IMR-90 (cell line): ENCODE results near the gene RERE. TPM values are rescaled to one million over a fixed set of nuclear protein-coding genes. Genes with fewer than 3 reads are reported as not detected.
A peak's percentile ranks its signal among the peaks of the same experiment; 100 is the strongest.

ENCODE experiments used
- ATAC-seq: fragments of 200-7000 bp; cut with Tn5 transposase; 2 replicates; pipeline ENCODE4 v1.9.1; 2020; ENCODE audit warnings: low read depth, mild to moderate bottlenecking, moderate library complexity
- BruUV-seq: library from RNA; stranded (reverse); fragments of 400-500 nt; replicated peaks from 2 replicates; lab custom pipeline; 2021; lab: Mats Ljungman, UMichigan
- CTCF ChIA-PET: fragments of 300-600 bp; formaldehyde crosslinking; extraction: SDS; loops from one replicate; lab custom pipeline; 2021; ENCODE audit warnings: antibody characterized with exemption; lab: Yijun Ruan, JAX
- POLR2A ChIA-PET: fragments of 300-600 bp; sonication (Branson Sonifier 250); formaldehyde crosslinking; loops from one replicate; lab custom pipeline; 2022; ENCODE audit warnings: antibody characterized with exemption; ENCODE audit not compliant: unreplicated experiment; lab: Charles Lee
- DNase-seq: peaks from one replicate; pipeline ENCODE4 v3.0.0; 2013
- H2AFZ ChIP-seq: replicated peaks from 2 replicates; pipeline ENCODE3; 2013; ENCODE audit warnings: low read length, mild to moderate bottlenecking; ENCODE audit not compliant: poor library complexity
- H2AK5ac ChIP-seq: 2 replicates; pipeline ENCODE4 v1.6.1; 2013; ENCODE audit warnings: low read depth, low read length, inconsistent platforms
- H2AK9ac ChIP-seq: replicated peaks from 2 replicates; pipeline ENCODE3; 2013; ENCODE audit warnings: mild to moderate bottlenecking, low read depth, low read length, moderate library complexity; ENCODE audit not compliant: poor library complexity
- H2BK120ac ChIP-seq: 2 replicates; pipeline ENCODE4 v1.6.1; 2013; ENCODE audit warnings: low read depth, low read length, inconsistent platforms
- H2BK15ac ChIP-seq: 3 replicates; pipeline ENCODE4 v1.6.1; 2013; ENCODE audit warnings: low read depth, low read length, inconsistent platforms
- H2BK20ac ChIP-seq: 2 replicates; pipeline ENCODE4 v1.6.1; 2013; ENCODE audit warnings: low read depth, mild to moderate bottlenecking, inconsistent platforms, low read length, moderate library complexity
- H2BK5ac ChIP-seq: 2 replicates; pipeline ENCODE4 v1.6.1; 2013; ENCODE audit warnings: mild to moderate bottlenecking, low read depth, low read length, inconsistent platforms; ENCODE audit not compliant: poor library complexity, severe bottlenecking
- H3K14ac ChIP-seq: replicated peaks from 2 replicates; pipeline ENCODE4 v1.6.1; 2013; ENCODE audit warnings: low read depth, low read length, inconsistent platforms
- H3K18ac ChIP-seq: 2 replicates; pipeline ENCODE4 v1.6.1; 2013; ENCODE audit warnings: low read depth, low read length, control low read depth
- H3K23ac ChIP-seq: 2 replicates; pipeline ENCODE4 v1.6.1; 2013; ENCODE audit warnings: low read depth, low read length, inconsistent platforms
- H3K27ac ChIP-seq: 2 replicates; pipeline ENCODE4 v1.5.1; 2013; ENCODE audit warnings: mild to moderate bottlenecking, control low read depth, low read length; ENCODE audit not compliant: insufficient read depth
- H3K27me3 ChIP-seq: 2 replicates; pipeline ENCODE4 v1.6.1; 2013; ENCODE audit warnings: low read length; ENCODE audit not compliant: control insufficient read depth, insufficient read depth
- H3K36me3 ChIP-seq: 2 replicates; pipeline ENCODE4 v1.6.1; 2013; ENCODE audit warnings: low read length, mixed read lengths; ENCODE audit not compliant: control insufficient read depth, insufficient read depth
- H3K4ac ChIP-seq: 2 replicates; pipeline ENCODE4 v1.6.1; 2013; ENCODE audit warnings: low read depth, low read length, inconsistent platforms
- H3K4me1 ChIP-seq: 2 replicates; pipeline ENCODE4 v1.6.1; 2013; ENCODE audit warnings: low read length, mixed read lengths; ENCODE audit not compliant: control insufficient read depth, insufficient read depth
- H3K4me2 ChIP-seq: 2 replicates; pipeline ENCODE4 v1.6.1; 2013; ENCODE audit warnings: low read depth, mild to moderate bottlenecking, control low read depth, low read length, moderate library complexity
- H3K4me3 ChIP-seq: 2 replicates; pipeline ENCODE4 v1.5.1; 2013; ENCODE audit warnings: low read depth, mild to moderate bottlenecking, control low read depth, low read length, moderate library complexity; ENCODE audit not compliant: insufficient read depth
- H3K56ac ChIP-seq: 2 replicates; pipeline ENCODE4 v1.6.1; 2013; ENCODE audit warnings: low read length, inconsistent platforms; ENCODE audit not compliant: insufficient read depth; ENCODE audit errors: extremely low read depth
- H3K79me1 ChIP-seq, 2 experiments: 2 replicates each; pipeline ENCODE4 v1.6.1; 2013; ENCODE audit warnings: low read length in 2 of 2, inconsistent platforms in 1 of 2, low read depth in 1 of 2
- H3K9ac ChIP-seq: 2 replicates; pipeline ENCODE4 v1.6.1; 2013; ENCODE audit warnings: low read depth, low read length, control low read depth
- H3K9me1 ChIP-seq: 2 replicates; pipeline ENCODE4 v1.6.1; 2013; ENCODE audit warnings: low read length, inconsistent platforms; ENCODE audit not compliant: insufficient read depth
- H3K9me3 ChIP-seq: 2 replicates; pipeline ENCODE4 v1.6.1; 2013; ENCODE audit warnings: low read length; ENCODE audit not compliant: control insufficient read depth, insufficient read depth
- H4K20me1 ChIP-seq: 2 replicates; pipeline ENCODE4 v1.6.1; 2013; ENCODE audit warnings: low read length, inconsistent platforms; ENCODE audit not compliant: insufficient read depth
- H4K5ac ChIP-seq: 2 replicates; pipeline ENCODE4 v1.6.1; 2013; ENCODE audit warnings: mild to moderate bottlenecking, low read depth, low read length, control low read depth
- H4K8ac ChIP-seq, 2 experiments: 2 replicates each; pipeline ENCODE4 v1.6.1; 2013; ENCODE audit warnings: low read depth in 2 of 2, low read length in 2 of 2, control low read depth in 1 of 2, inconsistent platforms in 1 of 2
- H4K91ac ChIP-seq: 2 replicates; pipeline ENCODE4 v1.6.1; 2013; ENCODE audit warnings: low read depth, low read length, inconsistent platforms; ENCODE audit not compliant: insufficient read depth
- MAZ ChIP-seq: IDR thresholded peaks from 2 replicates; pipeline ENCODE4 v1.6.1; 2012; ENCODE audit warnings: low read depth, mild to moderate bottlenecking, low read length, improper control_type of control experiment, moderate library complexity, borderline replicate concordance
- POLR2A ChIP-seq: IDR thresholded peaks from 2 replicates; pipeline ENCODE4 v1.6.1; 2012; ENCODE audit warnings: mild to moderate bottlenecking, low read depth, low read length
- RCOR1 ChIP-seq: IDR thresholded peaks from 2 replicates; pipeline ENCODE4 v1.6.1; 2012; ENCODE audit warnings: mild to moderate bottlenecking, low read length, improper control_type of control experiment; ENCODE audit not compliant: insufficient replicate concordance
- SMC3 ChIP-seq: fragments of 150-350 bp; IDR thresholded peaks from 2 replicates; pipeline ENCODE4 v1.6.1; 2016; ENCODE audit warnings: low read depth, mild to moderate bottlenecking, antibody characterized with exemption, low read length, moderate library complexity
- WGBS, 2 experiments: methylation state at CpG; one replicate each; pipeline versions ENCODE4 v1.1.5 to v1.1.7; 2013; ENCODE audit warnings: missing lambda C conversion rate in 2 of 2; ENCODE audit not compliant: insufficient read length in 1 of 2; ENCODE audit errors: extremely low coverage in 2 of 2; 5-methylcytosine and 5-hydroxymethylcytosine counted together
- dilution Hi-C: fragments of 300-500 bp; cut with HindIII; formaldehyde crosslinking; loops from one replicate; pipeline ENCODE4 v1.14.3; 2018; ENCODE audit warnings: low sequenced_read_pairs; ENCODE audit not compliant: unreplicated experiment
- in situ Hi-C: fragments of 300-500 bp; cut with MboI; formaldehyde crosslinking; loops from 3 replicates; pipeline ENCODE4 v1.14.3; 2019; ENCODE audit warnings: low sequenced_read_pairs, inconsistent platforms, mixed read lengths
- intact Hi-C: fragments of 100-400 bp; cut with micrococcal nuclease; formaldehyde crosslinking; loops from 2 replicates; pipeline ENCODE4 v1.10.0; 2022
- polyA plus RNA-seq, 3 experiments: library from polyadenylated mRNA; depleted of rRNA; stranded (reverse); fragments of >200 nt; gene quantifications; 2 replicates each; pipeline ENCODE4 v1.2.3, GENCODE V29; 2012; ENCODE audit warnings: low replicate concordance in 1 of 3
- total RNA-seq: library from RNA; depleted of rRNA; stranded (reverse); fragments of >200 nt; gene quantifications from 2 replicates; pipeline ENCODE4 v1.2.3, GENCODE V29; 2012
- TF ChIP-seq, protein P1 (sequence below): fragments of 150-350 bp; IDR thresholded peaks from 2 replicates; pipeline ENCODE4 v1.6.1; 2017; ENCODE audit warnings: mild to moderate bottlenecking, antibody characterized with exemption, low read length, low read depth
- TF ChIP-seq, protein P2 (sequence below): fragments of 150-350 bp; IDR thresholded peaks from 2 replicates; pipeline ENCODE4 v1.6.1; 2016; ENCODE audit warnings: low read depth, mild to moderate bottlenecking, low read length, moderate library complexity, borderline replicate concordance

Gene RERE
- total and polyA plus RNA-seq, 2 of the 4 experiments (the other 2 are of a cell fraction): 11.5 to 25.1 TPM

DNA sequence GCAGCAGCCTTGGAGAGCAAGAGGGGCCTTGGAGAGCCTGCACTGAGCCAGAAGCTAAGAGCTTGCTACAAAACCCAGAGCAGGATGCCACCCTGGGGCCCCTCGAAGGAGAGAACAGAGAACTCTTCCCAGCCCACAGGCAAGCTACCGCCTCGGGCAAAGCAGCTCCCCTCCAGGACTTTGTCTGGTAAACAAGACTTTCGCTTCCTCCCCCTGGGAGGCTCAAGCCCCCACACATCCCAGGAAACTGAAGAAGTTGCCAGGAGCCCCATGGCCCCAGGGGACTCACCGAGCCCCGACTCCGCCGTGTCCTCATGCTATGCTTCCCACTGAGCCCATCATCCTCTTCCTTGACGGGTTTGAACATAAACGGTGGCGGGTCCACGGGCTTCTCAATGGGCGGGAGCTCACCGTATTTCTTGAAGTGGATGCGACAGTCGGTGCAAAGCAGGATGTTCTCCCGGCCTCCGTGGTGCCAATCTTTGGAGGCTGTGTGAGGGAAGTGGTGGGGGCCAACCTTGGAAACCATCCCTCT, 453.6 kb downstream of the RERE start:
- Histone ChIP-seq H3K4ac (peak overlapping the region; percentile 29; the same call in 1 of the 2 replicates), H2AK5ac (no peak overlapping the region), H3K23ac (no peak overlapping the region; the same call in 1 of the 2 replicates), H4K20me1 (peaks cover 65% of the 10 kb centered on the region), H3K4me3 (no peak overlapping the region), H4K91ac (no peak overlapping the region), H3K18ac (no peak overlapping the region), H2BK15ac (no peak overlapping the region), H3K9me3 (no peaks in the 10 kb centered on the region), H3K56ac (no peak overlapping the region), H3K79me1 (peaks cover 50 to 78% of the 10 kb centered on the region in 2 experiments), H2AK9ac (no peak overlapping the region), H2BK120ac (no peak overlapping the region), H3K36me3 (peaks cover 82% of the 10 kb centered on the region), H3K9ac (no peak overlapping the region), H3K14ac (no peak overlapping the region), H3K4me1 (peaks cover 18% of the 10 kb centered on the region), H3K9me1 (peaks cover 31% of the 10 kb centered on the region), H2BK20ac (no peak overlapping the region), H2AFZ (no peak overlapping the region), H3K27me3 (no peaks in the 10 kb centered on the region), H4K5ac (no peak overlapping the region), H3K27ac (no peak overlapping the region), H4K8ac (no peak overlapping the region), H3K4me2 (no peak overlapping the region), H2BK5ac (no peak overlapping the region)
- DNase-seq (no peak), ATAC-seq (no peak)
- in situ Hi-C loops: no loop called here
- BruUV-seq: no TSS peak
- dilution Hi-C loops: no loop called here
- ChIA-PET POLR2A (no interaction called here), CTCF (no interaction called here)
- 52% methylated on average over 8 of the region's 18 CpGs; no CpG with 5 or more reads in 1 of the 2 experiments for WGBS, 2 experiments
- TF ChIP-seq SMC3: no peak
- no peak for TF ChIP-seq RCOR1
- TF ChIP-seq, protein P1, sequence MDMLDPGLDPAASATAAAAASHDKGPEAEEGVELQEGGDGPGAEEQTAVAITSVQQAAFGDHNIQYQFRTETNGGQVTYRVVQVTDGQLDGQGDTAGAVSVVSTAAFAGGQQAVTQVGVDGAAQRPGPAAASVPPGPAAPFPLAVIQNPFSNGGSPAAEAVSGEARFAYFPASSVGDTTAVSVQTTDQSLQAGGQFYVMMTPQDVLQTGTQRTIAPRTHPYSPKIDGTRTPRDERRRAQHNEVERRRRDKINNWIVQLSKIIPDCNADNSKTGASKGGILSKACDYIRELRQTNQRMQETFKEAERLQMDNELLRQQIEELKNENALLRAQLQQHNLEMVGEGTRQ: no peak
- no peak for TF ChIP-seq MAZ
- TF ChIP-seq, protein P2, sequence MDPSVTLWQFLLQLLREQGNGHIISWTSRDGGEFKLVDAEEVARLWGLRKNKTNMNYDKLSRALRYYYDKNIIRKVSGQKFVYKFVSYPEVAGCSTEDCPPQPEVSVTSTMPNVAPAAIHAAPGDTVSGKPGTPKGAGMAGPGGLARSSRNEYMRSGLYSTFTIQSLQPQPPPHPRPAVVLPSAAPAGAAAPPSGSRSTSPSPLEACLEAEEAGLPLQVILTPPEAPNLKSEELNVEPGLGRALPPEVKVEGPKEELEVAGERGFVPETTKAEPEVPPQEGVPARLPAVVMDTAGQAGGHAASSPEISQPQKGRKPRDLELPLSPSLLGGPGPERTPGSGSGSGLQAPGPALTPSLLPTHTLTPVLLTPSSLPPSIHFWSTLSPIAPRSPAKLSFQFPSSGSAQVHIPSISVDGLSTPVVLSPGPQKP: no peak
- TF ChIP-seq POLR2A: no peak
- intact Hi-C loops: no loop called here
